WTC11 (cell line): Measurements from ENCODE around the gene MYOG.

ENCODE experiments used
- ETV6 ChIP-seq: sonication (generic); formaldehyde crosslinking; IDR thresholded peaks from 2 replicates; pipeline ENCODE4 v1.8.1; 2022; ENCODE audit warnings: mild to moderate bottlenecking, missing genetic modification reagents
- TF ChIP-seq, protein P1 (sequence below): sonication (generic); formaldehyde crosslinking; IDR thresholded peaks from 2 replicates; pipeline ENCODE4 v1.8.1; 2022; ENCODE audit warnings: mild to moderate bottlenecking, missing genetic modification reagents, moderate library complexity, borderline replicate concordance
- TF ChIP-seq, protein P2 (sequence below): fragments of 200-600 bp; IDR thresholded peaks from 2 replicates; pipeline ENCODE4 v1.8.0; 2022; ENCODE audit warnings: antibody characterized with exemption

DNA sequence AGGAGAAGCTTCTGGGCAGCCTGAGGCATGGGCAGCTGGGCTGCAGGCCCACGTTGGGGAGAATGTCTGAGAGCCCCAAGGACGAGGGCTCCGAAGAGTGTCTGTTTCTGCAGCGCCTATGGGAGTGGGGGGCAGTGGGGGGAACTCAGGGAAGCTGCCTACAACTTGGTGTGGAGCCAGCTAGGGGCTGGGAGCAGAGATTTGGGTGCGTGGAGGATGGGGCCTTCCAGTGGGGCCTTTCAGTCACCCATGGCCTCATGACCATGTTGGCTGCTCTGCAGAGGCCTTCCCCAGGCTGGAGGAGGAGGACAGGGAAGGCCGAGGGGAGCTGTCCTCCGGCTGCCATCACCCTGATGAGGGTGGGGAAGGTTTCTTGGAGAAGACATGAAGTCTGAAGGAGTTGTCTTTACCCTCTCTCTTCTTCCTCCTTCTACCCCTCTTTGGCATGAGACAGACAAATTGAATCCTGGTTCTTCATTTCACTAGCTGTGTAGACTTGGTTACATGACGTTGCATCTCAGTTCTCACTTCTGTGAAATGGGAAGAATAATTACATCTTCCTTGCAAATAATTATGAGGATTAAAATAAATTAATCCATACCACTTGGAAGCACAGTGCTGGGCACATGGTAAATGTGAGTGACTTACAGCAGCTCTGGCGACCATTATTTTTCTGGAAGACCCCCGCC lies 51.2 kb downstream of the MYOG start:
- TF ChIP-seq, protein P1, sequence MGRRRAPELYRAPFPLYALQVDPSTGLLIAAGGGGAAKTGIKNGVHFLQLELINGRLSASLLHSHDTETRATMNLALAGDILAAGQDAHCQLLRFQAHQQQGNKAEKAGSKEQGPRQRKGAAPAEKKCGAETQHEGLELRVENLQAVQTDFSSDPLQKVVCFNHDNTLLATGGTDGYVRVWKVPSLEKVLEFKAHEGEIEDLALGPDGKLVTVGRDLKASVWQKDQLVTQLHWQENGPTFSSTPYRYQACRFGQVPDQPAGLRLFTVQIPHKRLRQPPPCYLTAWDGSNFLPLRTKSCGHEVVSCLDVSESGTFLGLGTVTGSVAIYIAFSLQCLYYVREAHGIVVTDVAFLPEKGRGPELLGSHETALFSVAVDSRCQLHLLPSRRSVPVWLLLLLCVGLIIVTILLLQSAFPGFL (CRISPR knock-in tag) = no peak
- TF ChIP-seq, protein P2, sequence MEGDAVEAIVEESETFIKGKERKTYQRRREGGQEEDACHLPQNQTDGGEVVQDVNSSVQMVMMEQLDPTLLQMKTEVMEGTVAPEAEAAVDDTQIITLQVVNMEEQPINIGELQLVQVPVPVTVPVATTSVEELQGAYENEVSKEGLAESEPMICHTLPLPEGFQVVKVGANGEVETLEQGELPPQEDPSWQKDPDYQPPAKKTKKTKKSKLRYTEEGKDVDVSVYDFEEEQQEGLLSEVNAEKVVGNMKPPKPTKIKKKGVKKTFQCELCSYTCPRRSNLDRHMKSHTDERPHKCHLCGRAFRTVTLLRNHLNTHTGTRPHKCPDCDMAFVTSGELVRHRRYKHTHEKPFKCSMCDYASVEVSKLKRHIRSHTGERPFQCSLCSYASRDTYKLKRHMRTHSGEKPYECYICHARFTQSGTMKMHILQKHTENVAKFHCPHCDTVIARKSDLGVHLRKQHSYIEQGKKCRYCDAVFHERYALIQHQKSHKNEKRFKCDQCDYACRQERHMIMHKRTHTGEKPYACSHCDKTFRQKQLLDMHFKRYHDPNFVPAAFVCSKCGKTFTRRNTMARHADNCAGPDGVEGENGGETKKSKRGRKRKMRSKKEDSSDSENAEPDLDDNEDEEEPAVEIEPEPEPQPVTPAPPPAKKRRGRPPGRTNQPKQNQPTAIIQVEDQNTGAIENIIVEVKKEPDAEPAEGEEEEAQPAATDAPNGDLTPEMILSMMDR = no peak
- TF ChIP-seq ETV6 (CRISPR knock-in tag) = no peak
